Measurements from ENCODE around the gene BICD1.
A peak's percentile ranks its signal among the peaks of the same experiment; 100 is the strongest.

Gene BICD1

DNA sequence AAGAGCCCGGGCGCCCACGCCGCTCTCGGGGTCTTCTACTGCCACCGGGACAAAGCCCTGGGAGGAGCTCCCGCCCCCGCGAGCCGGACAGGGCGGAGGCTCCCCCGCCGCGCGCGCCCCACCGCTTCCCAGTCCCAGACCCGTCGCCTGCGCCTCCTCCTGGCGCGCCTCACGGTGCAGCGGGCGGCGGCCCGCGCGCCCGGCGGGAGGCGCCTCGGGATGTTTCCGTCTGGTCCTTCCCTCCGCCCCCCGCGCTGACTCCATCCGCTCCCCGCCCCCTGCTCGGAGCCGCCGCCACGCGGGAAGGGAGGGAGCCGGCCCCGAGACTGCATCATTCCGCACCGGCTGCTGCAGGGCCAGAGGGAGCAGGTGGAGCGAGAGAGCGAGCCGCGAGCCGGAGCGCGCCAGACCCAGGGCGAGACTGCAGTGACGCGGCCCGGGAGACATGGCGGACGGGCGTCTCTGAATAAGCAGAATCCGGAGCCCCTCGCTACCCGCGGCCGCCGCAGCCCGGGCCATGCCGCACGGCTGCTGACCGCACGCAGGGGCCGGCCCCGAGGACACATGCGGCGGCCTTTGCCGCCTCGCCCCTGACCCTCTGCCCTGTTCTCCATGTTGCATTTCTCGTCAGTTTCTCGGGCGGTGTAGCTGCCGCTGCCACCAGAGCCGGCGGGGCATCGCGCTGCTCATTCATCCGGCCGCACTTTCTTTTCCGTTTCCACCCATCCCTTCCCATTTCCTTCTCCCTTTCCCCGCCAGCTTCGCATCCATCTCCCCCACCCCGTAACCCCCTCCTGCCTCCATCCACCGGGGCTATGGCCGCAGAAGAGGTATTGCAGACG lies at the start of gene BICD1:
BICD1 (plus strand) TSS at position 331 of the 842 bp plus-strand sequence; CDS start at position 816, 485 bp downstream.
- DNase-seq = peak; percentile 82 to 90
- TF ChIP-seq POLR2A (IDR thresholded peaks at IDR 0.05; ENCODE audit: low read length) = peak; percentile 53
- TF ChIP-seq GATA1 (IDR thresholded peaks at IDR 0.05; ENCODE audit: low read depth, low read length) = no peak

DNA sequence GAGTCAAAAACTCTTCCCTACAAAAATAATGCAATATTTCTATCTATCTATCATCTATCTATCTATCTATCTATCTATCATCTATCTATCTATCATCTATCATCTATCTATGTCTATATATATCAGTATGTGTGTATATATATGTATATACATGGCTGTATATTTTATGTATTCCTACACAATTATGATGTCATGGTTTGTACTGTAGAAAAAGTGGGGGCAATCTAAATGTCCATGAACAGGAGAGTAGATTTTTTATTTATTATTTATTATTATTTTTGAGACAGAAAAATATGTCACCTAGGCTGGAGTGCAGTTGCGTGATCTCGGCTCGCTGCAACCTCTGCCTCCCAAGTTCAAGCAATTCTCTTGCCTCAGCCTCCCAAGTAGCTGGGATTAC lies 45.6 kb upstream of the BICD1 start:
- TF ChIP-seq GATA1 (IDR thresholded peaks at IDR 0.05; ENCODE audit: low read depth, low read length) (no peak), POLR2A (IDR thresholded peaks at IDR 0.05; ENCODE audit: low read length) (no peak)

DNA sequence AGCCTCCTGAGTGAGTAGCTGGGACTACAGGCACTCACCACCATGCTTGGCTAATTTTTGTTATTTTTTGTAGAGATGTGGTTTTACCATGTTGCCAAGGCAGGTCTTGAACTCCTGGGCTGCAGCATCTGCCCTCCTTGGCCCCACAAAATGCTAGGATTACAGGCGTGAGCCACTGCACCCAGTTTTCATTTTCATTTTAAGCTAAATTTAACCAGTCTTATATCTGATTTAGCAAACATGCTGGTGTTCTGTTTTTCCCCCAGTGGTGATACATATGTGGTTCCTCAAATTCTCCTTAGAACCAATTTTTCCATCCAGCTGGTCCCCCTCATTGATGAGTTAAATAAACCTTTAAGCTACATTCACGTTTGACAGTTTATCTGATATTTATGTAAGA lies 43.8 kb upstream of the BICD1 start:
- TF ChIP-seq GATA1 (IDR thresholded peaks at IDR 0.05; ENCODE audit: low read depth, low read length) = no peak
- no peak for TF ChIP-seq POLR2A (IDR thresholded peaks at IDR 0.05; ENCODE audit: low read length)
- peak in 1 of 2 experiments; percentile 8 for DNase-seq

More for the DNA sequence above, 45.6 kb upstream of the BICD1 start:
- no peak for DNase-seq

DNA sequence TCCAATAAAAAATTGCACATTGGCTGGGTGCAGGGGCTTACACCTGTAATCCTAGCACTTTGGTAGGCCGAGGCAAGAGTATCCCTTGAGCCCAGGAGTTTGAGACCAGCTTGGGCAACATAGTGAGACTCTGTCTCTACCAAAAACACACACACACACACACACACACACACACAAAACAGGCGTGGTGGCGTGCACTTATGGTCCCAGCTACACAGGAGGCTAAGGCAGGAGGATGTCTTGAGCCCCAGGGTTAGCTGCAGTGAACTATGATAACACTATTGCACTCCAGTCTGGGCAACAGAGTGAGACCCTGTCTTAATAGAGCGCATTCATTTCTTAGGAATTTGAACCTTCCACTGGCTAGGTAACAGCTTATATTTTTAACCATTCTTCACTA lies 42.9 kb upstream of the BICD1 start:
- no peak for TF ChIP-seq GATA1 (IDR thresholded peaks at IDR 0.05; ENCODE audit: low read depth, low read length)
- TF ChIP-seq POLR2A (IDR thresholded peaks at IDR 0.05; ENCODE audit: low read length) = no peak
- DNase-seq = no peak

DNA sequence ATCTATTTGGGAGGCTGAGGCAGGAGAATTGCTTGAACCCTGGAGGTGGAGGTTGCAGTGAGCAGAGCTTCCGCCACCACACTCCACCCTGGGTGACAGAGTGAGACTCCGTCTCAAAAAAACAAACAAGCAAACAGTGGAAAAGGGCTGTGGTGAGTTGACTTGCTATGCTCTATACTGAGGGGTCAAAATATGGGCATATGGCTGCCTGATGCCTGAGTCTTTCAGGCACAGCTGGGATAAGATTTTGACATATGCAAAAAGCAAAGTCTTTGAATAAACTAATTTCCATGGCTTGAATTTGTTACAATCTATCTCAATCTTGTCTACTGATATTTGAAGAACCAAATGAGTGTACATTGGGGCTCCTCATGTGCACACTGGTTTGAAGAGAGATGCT lies 40.4 kb upstream of the BICD1 start:
- no peak for DNase-seq
- TF ChIP-seq GATA1 (IDR thresholded peaks at IDR 0.05; ENCODE audit: low read depth, low read length) = no peak
- no peak for TF ChIP-seq POLR2A (IDR thresholded peaks at IDR 0.05; ENCODE audit: low read length)

DNA sequence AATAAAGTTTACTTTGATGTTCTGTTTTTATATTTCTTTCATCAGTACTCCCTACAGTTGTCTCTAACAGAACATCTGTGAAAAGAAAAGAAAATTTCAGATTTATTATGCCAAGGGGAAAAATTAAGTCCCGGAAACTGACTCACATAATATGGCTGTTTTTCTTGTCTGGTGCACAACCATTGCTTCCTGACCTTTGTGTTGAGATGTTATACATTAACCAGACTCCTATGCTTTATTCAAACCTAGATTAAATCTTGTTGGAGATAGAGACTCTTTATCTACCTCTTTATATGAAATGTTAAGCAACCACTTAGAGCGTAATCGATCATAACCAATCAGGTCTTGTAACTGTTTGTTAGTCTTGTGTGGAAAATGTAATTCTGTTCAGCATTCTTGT lies 37.6 kb upstream of the BICD1 start:
- no peak for DNase-seq
- TF ChIP-seq POLR2A (IDR thresholded peaks at IDR 0.05; ENCODE audit: low read length) (no peak), GATA1 (IDR thresholded peaks at IDR 0.05; ENCODE audit: low read depth, low read length) (no peak)

GRCh38 chr12:32069731-32070130 lies 36.9 kb upstream of the BICD1 start:
- no peak for DNase-seq
- no peak for TF ChIP-seq POLR2A (IDR thresholded peaks at IDR 0.05; ENCODE audit: low read length)
- no peak for TF ChIP-seq GATA1 (IDR thresholded peaks at IDR 0.05; ENCODE audit: low read depth, low read length)

DNA sequence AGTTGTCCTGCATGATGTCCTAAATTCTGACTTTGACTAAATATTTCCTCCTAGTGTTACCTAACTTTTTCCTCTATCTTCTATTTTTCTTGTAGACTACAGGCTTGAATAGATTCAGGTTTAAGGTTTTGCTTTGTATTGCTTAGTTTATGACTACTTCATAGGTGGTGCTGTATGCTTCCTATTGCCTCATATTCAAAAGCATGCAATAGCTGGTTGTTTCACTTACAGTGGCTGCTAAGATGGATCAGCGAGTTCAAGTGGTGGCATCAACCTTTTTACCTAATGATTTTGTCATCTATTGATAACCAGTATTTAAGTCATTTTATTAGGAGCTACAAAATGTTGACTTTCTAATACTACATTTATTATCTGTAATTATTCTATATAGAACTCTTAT lies 36.3 kb upstream of the BICD1 start:
- TF ChIP-seq GATA1 (IDR thresholded peaks at IDR 0.05; ENCODE audit: low read depth, low read length) (no peak), POLR2A (IDR thresholded peaks at IDR 0.05; ENCODE audit: low read length) (no peak)
- DNase-seq = no peak

DNA sequence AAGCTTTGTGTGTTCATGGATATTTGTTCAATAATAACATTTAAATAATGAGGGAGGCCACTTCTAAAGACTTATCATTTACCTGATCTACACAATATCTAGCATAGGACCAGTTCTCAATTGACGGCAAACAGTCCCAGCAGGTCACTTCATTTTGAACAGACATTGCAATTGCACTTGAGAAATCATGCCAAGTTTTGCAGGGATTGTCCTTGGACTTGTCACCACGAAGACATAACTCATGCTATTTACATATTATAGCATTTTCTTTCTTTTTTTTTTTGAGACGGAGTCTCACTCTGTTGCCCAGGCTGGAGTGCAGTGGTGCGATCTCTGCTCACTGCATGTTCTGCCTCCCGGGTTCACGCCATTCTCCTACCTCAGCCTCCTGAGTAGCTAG lies 34.5 kb upstream of the BICD1 start:
- TF ChIP-seq POLR2A (IDR thresholded peaks at IDR 0.05; ENCODE audit: low read length) = no peak
- no peak for TF ChIP-seq GATA1 (IDR thresholded peaks at IDR 0.05; ENCODE audit: low read depth, low read length)
- DNase-seq = no peak

GRCh38 chr12:32074432-32074831 lies 32.2 kb upstream of the BICD1 start:
- no peak for DNase-seq
- TF ChIP-seq POLR2A (IDR thresholded peaks at IDR 0.05; ENCODE audit: low read length) (no peak), GATA1 (IDR thresholded peaks at IDR 0.05; ENCODE audit: low read depth, low read length) (no peak)

DNA sequence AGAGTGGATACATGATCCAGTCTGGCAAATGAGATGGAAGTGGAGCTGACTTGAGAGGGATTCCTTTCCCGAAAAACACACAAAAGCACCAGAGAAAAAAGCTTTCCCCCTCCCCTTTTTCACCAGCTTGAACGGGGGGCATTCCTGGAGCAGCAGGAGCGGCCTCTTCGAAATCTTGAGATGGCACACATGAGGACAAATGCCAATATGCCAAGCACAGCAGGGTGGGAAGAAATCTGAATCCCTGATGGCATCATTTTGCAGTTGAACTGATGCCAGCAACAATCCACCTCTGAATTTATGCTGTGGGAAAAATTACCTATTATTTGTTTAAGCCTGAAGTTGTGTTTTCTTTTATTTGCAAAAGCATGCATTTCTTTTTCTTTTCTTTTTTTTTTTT lies 29.7 kb upstream of the BICD1 start:
- no peak for DNase-seq
- TF ChIP-seq GATA1 (IDR thresholded peaks at IDR 0.05; ENCODE audit: low read depth, low read length) (no peak), POLR2A (IDR thresholded peaks at IDR 0.05; ENCODE audit: low read length) (no peak)

DNA sequence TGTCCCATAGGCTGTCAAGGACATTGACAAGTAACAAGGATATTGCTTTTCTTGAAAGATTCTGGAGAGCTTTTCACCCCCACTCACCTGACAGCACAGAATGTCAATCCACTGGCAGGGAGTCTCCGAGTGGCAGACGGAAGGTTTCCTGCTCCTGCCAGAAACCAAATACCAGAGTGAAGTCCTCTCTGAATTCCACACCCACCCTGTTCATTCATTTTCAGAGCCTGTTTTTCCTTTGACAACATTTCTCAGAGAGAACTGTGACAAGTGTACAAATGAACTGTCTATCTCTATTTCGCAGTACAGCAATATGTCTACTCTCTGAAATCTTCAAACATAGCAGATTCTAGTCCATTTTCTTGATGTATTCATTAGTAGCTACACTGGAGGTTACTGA lies 26.2 kb upstream of the BICD1 start:
- no peak for DNase-seq
- no peak for TF ChIP-seq GATA1 (IDR thresholded peaks at IDR 0.05; ENCODE audit: low read depth, low read length)
- TF ChIP-seq POLR2A (IDR thresholded peaks at IDR 0.05; ENCODE audit: low read length) = no peak

GRCh38 chr12:32083489-32083888 lies 23.2 kb upstream of the BICD1 start:
- TF ChIP-seq GATA1 (IDR thresholded peaks at IDR 0.05; ENCODE audit: low read depth, low read length) (no peak), POLR2A (IDR thresholded peaks at IDR 0.05; ENCODE audit: low read length) (no peak)
- no peak for DNase-seq

GRCh38 chr12:32084017-32084688 lies 22.5 kb upstream of the BICD1 start:
- no peak for DNase-seq
- no peak for TF ChIP-seq POLR2A (IDR thresholded peaks at IDR 0.05; ENCODE audit: low read length)
- TF ChIP-seq GATA1 (IDR thresholded peaks at IDR 0.05; ENCODE audit: low read depth, low read length) = no peak

DNA sequence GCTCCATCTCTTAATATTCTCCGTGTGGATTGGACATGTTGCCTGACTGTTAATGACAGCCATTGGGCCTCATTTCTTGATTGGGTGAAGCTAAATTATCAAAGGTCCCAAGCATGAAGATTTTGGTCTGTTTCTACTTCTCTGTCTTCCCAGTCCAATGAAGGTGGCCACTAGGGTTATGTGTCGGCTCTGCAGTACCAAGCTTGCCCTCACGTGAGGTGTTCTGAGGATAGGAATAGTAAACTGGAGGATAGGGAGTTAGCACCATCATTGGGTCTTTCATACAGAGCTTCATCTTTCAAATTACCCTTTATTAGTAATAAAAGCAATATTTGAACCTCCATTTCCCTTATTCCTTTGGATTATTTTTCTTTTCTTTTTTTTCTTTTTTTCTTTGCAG lies 21.9 kb upstream of the BICD1 start:
- no peak for DNase-seq
- TF ChIP-seq POLR2A (IDR thresholded peaks at IDR 0.05; ENCODE audit: low read length) (no peak), GATA1 (IDR thresholded peaks at IDR 0.05; ENCODE audit: low read depth, low read length) (no peak)

Data from erythroblast (primary cell).